ENCODE results near the gene WDR46.

WDR46 gene

DNA sequence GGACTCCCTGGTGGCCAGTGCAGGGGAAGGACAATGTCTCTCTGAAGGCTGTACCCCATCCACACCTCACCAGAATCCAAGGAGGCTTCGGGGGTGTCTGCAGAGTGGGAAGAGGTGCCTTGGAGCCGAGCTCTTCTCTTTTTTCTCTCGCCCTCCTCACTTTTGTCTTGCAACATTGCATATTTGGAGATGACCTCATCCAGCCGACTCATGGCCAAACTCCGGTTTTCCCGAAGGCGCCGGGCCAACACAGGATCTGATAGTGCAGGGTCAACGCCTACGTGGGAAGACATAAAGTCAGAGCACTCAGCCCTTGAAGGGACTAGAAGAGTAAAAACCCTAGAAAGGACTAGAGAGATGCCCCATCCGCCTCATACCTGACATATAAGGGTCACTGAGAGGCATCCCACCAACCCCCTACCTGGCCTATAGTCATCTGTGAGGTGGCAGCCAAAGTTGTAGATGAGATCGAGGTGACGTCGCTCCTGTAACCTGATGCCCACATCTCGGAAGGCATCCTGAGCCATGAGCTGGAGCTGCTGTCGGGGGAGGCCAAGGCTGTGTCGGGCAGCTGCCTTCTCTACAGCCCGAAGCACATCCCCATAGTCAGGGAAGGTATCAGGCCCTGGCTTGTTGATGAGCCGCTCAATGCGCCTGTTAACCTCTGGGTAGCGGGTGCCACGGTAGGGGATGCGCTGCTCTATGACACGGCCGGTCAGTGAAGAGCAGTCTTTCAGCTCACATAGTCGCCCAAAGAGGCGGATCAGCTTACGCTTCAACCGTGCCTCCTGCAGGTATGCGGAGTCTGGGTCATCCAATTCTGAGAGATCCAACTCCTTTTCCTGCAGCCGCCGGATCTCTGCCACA lies 31.5 kb upstream of the WDR46 start (continued):
- TF ChIP-seq, protein P1, sequence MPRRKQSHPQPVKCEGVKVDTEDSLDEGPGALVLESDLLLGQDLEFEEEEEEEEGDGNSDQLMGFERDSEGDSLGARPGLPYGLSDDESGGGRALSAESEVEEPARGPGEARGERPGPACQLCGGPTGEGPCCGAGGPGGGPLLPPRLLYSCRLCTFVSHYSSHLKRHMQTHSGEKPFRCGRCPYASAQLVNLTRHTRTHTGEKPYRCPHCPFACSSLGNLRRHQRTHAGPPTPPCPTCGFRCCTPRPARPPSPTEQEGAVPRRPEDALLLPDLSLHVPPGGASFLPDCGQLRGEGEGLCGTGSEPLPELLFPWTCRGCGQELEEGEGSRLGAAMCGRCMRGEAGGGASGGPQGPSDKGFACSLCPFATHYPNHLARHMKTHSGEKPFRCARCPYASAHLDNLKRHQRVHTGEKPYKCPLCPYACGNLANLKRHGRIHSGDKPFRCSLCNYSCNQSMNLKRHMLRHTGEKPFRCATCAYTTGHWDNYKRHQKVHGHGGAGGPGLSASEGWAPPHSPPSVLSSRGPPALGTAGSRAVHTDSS (tag by site-specific recombination; IDR thresholded peaks at IDR 0.05): no peak
- TF ChIP-seq OSR2 (tag by site-specific recombination; IDR thresholded peaks at IDR 0.05) (peak; percentile 28; the same call in 1 of the 2 replicates), ZIC2 (tag by site-specific recombination; IDR thresholded peaks at IDR 0.05) (no peak), ZNF423 (tag by site-specific recombination; IDR thresholded peaks at IDR 0.05) (no peak), ZNF184 (tag by site-specific recombination; IDR thresholded peaks at IDR 0.05) (no peak), ZNF341 (tag by site-specific recombination; IDR thresholded peaks at IDR 0.05; ENCODE audit: low read depth) (peak; percentile 59; the same call in 1 of the 2 replicates), ZNF843 (tag by site-specific recombination; IDR thresholded peaks at IDR 0.05) (peak; percentile 20; the same call in 1 of the 2 replicates), ZNF561 (tag by site-specific recombination; IDR thresholded peaks at IDR 0.05; ENCODE audit: borderline replicate concordance) (no peak), YY1 (tag by site-specific recombination; IDR thresholded peaks at IDR 0.05) (no peak), ZNF626 (tag by site-specific recombination; IDR thresholded peaks at IDR 0.05) (no peak), ZNF24 (tag by site-specific recombination; IDR thresholded peaks at IDR 0.05) (peak; percentile 76; the same call in 1 of the 2 replicates), OVOL3 (tag by site-specific recombination; IDR thresholded peaks at IDR 0.05) (no peak), ZNF629 (tag by site-specific recombination; IDR thresholded peaks at IDR 0.05) (peak; percentile 99), ZNF366 (tag by site-specific recombination; conservative IDR thresholded peaks at IDR 0.05) (peak; percentile 72), ZNF555 (tag by site-specific recombination; conservative IDR thresholded peaks at IDR 0.05) (no peak), ZNF830 (tag by site-specific recombination; IDR thresholded peaks at IDR 0.05; ENCODE audit: low read depth) (no peak), RBAK (tag by site-specific recombination; IDR thresholded peaks at IDR 0.05) (no peak), ZNF548 (tag by site-specific recombination; IDR thresholded peaks at IDR 0.05) (no peak), ZNF76 (tag by site-specific recombination; IDR thresholded peaks at IDR 0.05; ENCODE audit: borderline replicate concordance, low read depth) (no peak), ZNF837 (tag by site-specific recombination; IDR thresholded peaks at IDR 0.05) (no peak), SETDB1 (IDR thresholded peaks at IDR 0.05; ENCODE audit: insufficient read length, low read length) (no peak), ZBTB7A (tag by site-specific recombination; IDR thresholded peaks at IDR 0.05; ENCODE audit: low read depth) (no peak), KLF9 (tag by site-specific recombination; IDR thresholded peaks at IDR 0.05; ENCODE audit: low read depth) (0 out of 2 replicates have a peak, but pooled peaks have one; percentile 15), MYNN (tag by site-specific recombination; IDR thresholded peaks at IDR 0.05; ENCODE audit: borderline replicate concordance) (no peak)
- TF ChIP-seq, protein P2, sequence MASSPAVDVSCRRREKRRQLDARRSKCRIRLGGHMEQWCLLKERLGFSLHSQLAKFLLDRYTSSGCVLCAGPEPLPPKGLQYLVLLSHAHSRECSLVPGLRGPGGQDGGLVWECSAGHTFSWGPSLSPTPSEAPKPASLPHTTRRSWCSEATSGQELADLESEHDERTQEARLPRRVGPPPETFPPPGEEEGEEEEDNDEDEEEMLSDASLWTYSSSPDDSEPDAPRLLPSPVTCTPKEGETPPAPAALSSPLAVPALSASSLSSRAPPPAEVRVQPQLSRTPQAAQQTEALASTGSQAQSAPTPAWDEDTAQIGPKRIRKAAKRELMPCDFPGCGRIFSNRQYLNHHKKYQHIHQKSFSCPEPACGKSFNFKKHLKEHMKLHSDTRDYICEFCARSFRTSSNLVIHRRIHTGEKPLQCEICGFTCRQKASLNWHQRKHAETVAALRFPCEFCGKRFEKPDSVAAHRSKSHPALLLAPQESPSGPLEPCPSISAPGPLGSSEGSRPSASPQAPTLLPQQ (tag by site-specific recombination; IDR thresholded peaks at IDR 0.05): peak; percentile 78
- TF ChIP-seq, protein P3, sequence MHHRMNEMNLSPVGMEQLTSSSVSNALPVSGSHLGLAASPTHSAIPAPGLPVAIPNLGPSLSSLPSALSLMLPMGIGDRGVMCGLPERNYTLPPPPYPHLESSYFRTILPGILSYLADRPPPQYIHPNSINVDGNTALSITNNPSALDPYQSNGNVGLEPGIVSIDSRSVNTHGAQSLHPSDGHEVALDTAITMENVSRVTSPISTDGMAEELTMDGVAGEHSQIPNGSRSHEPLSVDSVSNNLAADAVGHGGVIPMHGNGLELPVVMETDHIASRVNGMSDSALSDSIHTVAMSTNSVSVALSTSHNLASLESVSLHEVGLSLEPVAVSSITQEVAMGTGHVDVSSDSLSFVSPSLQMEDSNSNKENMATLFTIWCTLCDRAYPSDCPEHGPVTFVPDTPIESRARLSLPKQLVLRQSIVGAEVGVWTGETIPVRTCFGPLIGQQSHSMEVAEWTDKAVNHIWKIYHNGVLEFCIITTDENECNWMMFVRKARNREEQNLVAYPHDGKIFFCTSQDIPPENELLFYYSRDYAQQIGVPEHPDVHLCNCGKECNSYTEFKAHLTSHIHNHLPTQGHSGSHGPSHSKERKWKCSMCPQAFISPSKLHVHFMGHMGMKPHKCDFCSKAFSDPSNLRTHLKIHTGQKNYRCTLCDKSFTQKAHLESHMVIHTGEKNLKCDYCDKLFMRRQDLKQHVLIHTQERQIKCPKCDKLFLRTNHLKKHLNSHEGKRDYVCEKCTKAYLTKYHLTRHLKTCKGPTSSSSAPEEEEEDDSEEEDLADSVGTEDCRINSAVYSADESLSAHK (tag by site-specific recombination; IDR thresholded peaks at IDR 0.05): no peak
- TF ChIP-seq, protein P4, sequence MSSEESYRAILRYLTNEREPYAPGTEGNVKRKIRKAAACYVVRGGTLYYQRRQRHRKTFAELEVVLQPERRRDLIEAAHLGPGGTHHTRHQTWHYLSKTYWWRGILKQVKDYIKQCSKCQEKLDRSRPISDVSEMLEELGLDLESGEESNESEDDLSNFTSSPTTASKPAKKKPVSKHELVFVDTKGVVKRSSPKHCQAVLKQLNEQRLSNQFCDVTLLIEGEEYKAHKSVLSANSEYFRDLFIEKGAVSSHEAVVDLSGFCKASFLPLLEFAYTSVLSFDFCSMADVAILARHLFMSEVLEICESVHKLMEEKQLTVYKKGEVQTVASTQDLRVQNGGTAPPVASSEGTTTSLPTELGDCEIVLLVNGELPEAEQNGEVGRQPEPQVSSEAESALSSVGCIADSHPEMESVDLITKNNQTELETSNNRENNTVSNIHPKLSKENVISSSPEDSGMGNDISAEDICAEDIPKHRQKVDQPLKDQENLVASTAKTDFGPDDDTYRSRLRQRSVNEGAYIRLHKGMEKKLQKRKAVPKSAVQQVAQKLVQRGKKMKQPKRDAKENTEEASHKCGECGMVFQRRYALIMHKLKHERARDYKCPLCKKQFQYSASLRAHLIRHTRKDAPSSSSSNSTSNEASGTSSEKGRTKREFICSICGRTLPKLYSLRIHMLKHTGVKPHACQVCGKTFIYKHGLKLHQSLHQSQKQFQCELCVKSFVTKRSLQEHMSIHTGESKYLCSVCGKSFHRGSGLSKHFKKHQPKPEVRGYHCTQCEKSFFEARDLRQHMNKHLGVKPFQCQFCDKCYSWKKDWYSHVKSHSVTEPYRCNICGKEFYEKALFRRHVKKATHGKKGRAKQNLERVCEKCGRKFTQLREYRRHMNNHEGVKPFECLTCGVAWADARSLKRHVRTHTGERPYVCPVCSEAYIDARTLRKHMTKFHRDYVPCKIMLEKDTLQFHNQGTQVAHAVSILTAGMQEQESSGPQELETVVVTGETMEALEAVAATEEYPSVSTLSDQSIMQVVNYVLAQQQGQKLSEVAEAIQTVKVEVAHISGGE (tag by site-specific recombination; conservative IDR thresholded peaks at IDR 0.05; ENCODE audit: low read depth): no peak
- TF ChIP-seq, protein P5, sequence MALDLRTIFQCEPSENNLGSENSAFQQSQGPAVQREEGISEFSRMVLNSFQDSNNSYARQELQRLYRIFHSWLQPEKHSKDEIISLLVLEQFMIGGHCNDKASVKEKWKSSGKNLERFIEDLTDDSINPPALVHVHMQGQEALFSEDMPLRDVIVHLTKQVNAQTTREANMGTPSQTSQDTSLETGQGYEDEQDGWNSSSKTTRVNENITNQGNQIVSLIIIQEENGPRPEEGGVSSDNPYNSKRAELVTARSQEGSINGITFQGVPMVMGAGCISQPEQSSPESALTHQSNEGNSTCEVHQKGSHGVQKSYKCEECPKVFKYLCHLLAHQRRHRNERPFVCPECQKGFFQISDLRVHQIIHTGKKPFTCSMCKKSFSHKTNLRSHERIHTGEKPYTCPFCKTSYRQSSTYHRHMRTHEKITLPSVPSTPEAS (tag by site-specific recombination; IDR thresholded peaks at IDR 0.05): no peak

All from HEK293 (cell line).